Right lobe of liver (tissue), 4 donors: ENCODE data around the gene NPAS2.

Experiments used
- POLR2A ChIP-seq: fragments of 450-650 bp; IDR thresholded peaks from one replicate; pipeline ENCODE4 v1.6.1; 2017; ENCODE audit warnings: antibody characterized with exemption, mild to moderate bottlenecking
- TF ChIP-seq, protein P1 (sequence below), 4 donors: fragments of 200-600 bp in 3 of 4; fragments of 450-650 bp in 1 of 4; IDR thresholded peaks; one replicate each; pipeline versions ENCODE4 v1.5.1 to v1.8.0; 2016 to 2022; ENCODE audit warnings: antibody characterized with exemption in 4 of 4, mild to moderate bottlenecking in 2 of 4
- donor health status: DM: no; HTN: no; CAD: no.
- donor health status: DM: no; HTN: no; CAD: no.
- donor health status: DM: no; HTN: yes; CAD: no.

DNA sequence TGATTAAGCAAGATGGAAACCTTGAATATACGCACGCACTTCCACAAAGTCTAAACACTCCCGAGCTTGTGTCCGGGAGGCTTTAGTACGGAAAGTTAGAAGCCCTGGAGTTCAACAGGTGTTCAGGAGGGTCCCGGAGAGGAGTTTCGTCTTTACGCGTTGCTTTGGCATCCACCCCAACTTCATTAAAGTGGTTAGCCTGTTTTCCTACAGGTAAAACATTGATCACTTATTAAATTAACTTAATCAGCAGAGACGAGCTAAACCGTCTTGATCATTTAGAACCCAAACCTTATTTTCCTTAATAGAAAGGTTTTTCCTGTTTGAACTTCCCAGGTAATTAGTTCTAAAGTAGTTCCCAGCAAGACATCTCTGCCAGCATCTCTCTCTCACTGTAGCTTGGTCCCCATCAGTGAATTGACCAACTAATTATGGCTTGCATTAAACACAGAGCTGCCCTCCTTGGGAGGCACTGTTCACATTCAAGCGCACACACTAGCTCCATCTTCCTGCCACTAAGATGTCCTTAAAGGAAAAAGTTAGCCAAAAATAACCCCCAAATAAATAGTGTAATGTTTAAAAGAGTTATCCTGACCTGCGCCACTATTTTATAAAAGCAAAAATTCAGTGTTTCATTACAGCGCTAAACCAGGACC, 1.4 kb downstream of the NPAS2 start:
- TF ChIP-seq, protein P1, sequence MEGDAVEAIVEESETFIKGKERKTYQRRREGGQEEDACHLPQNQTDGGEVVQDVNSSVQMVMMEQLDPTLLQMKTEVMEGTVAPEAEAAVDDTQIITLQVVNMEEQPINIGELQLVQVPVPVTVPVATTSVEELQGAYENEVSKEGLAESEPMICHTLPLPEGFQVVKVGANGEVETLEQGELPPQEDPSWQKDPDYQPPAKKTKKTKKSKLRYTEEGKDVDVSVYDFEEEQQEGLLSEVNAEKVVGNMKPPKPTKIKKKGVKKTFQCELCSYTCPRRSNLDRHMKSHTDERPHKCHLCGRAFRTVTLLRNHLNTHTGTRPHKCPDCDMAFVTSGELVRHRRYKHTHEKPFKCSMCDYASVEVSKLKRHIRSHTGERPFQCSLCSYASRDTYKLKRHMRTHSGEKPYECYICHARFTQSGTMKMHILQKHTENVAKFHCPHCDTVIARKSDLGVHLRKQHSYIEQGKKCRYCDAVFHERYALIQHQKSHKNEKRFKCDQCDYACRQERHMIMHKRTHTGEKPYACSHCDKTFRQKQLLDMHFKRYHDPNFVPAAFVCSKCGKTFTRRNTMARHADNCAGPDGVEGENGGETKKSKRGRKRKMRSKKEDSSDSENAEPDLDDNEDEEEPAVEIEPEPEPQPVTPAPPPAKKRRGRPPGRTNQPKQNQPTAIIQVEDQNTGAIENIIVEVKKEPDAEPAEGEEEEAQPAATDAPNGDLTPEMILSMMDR (IDR thresholded peaks at IDR 0.05): no peak
- no peak for TF ChIP-seq POLR2A
